ENCODE measurements around the gene COA5.

DNA sequence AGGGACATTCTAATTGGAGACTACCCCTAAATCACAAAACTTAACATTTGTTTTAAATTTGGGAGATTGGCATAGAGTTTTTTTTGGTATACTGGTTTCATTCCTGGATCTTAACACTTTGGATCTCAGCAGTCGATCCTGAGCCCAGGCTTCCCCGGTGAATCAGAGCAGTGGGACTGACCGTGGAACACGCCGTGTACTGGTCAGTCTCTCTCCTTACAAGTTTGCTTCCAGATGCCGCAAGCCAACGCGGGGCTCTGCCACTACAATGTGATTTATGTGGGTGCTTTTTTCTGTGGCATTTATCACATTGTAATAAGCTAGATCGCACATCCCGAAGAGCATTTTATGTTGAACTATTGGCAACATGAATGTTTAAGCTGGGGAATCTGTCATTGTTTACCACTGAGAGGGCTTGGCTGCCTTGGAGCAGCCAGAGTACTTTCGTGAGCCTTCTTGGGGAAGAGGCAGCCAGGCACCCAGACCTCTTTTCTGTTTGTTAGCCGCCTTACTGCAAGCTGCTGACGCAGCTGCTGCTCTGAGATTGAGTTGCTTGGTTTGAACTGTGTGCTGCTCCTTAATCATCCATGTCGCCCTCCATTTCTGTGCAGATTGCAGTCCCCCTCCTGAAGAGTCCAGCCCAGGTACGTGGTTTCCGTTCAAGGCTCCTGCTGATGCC lies 49.3 kb downstream of the COA5 start:
- TF ChIP-seq SP1 (IDR thresholded peaks at IDR 0.05; ENCODE audit: low read depth), result no peak
- TF ChIP-seq EZH2phosphoT487 (IDR thresholded peaks at IDR 0.05; ENCODE audit: borderline replicate concordance), result no peak
- TF ChIP-seq CEBPB (IDR thresholded peaks at IDR 0.05; ENCODE audit: low read depth), result no peak
- no peak for TF ChIP-seq ZFX (IDR thresholded peaks at IDR 0.05)
- TF ChIP-seq, protein P1, sequence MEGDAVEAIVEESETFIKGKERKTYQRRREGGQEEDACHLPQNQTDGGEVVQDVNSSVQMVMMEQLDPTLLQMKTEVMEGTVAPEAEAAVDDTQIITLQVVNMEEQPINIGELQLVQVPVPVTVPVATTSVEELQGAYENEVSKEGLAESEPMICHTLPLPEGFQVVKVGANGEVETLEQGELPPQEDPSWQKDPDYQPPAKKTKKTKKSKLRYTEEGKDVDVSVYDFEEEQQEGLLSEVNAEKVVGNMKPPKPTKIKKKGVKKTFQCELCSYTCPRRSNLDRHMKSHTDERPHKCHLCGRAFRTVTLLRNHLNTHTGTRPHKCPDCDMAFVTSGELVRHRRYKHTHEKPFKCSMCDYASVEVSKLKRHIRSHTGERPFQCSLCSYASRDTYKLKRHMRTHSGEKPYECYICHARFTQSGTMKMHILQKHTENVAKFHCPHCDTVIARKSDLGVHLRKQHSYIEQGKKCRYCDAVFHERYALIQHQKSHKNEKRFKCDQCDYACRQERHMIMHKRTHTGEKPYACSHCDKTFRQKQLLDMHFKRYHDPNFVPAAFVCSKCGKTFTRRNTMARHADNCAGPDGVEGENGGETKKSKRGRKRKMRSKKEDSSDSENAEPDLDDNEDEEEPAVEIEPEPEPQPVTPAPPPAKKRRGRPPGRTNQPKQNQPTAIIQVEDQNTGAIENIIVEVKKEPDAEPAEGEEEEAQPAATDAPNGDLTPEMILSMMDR (IDR thresholded peaks at IDR 0.05 in 2 of 3, conservative IDR thresholded peaks at IDR 0.05 in 1 of 3; ENCODE audit: borderline replicate concordance in 1 of 3, insufficient read depth in 1 of 3, low read depth in 2 of 3, low read length in 2 of 3), result no peak
- no peak for TF ChIP-seq POLR2A (IDR thresholded peaks at IDR 0.05; ENCODE audit: borderline replicate concordance, extremely low read depth, insufficient read depth, insufficient read length)
- TF ChIP-seq EZH2 (IDR thresholded peaks at IDR 0.05), result no peak

Measured in HCT116 (cell line).